ENCODE results near the gene GNB1L.

GRCh38 chr22:19795617-19796008 lies 59.1 kb downstream of the GNB1L start:
- TF ChIP-seq CTCF (IDR thresholded peaks at IDR 0.05): no peak
- no peak for TF ChIP-seq POLR2AphosphoS5 (IDR thresholded peaks at IDR 0.05)
- TF ChIP-seq EP300 (IDR thresholded peaks at IDR 0.05): no peak
- no peak for TF ChIP-seq POLR2A (IDR thresholded peaks at IDR 0.05)

Measured in gastroesophageal sphincter (tissue), 3 donors.